SK-N-MC (cell line): ENCODE measurements around the gene TOM1L2.

Experiments
- DNase-seq: peaks from one replicate; pipeline ENCODE4 v3.0.0-alpha.2; 2011; ENCODE audit warnings: low read depth, low spot score
- H3K27ac ChIP-seq: fragments of 200-600 bp; sonication (generic); 2 replicates; pipeline ENCODE4 v1.5.1; 2016; ENCODE audit warnings: mixed run types
- H3K36me3 ChIP-seq: fragments of 200-600 bp; sonication (generic); 2 replicates; pipeline ENCODE4 v1.6.1; 2017; ENCODE audit warnings: antibody characterized with exemption, low read length, mixed read lengths; ENCODE audit not compliant: insufficient read depth
- H3K4me3 ChIP-seq: fragments of 200-600 bp; sonication (generic); 2 replicates; pipeline ENCODE4 v1.5.1; 2016
- H3K9ac ChIP-seq: fragments of 200-600 bp; sonication (generic); 2 replicates; pipeline ENCODE4 v1.8.0; 2017; ENCODE audit warnings: mixed run types, mixed read lengths; ENCODE audit not compliant: insufficient read length
- H3K9me3 ChIP-seq: fragments of 200-600 bp; sonication (generic); 2 replicates; pipeline ENCODE4 v1.6.1; 2017; ENCODE audit warnings: low read depth, mild to moderate bottlenecking, antibody characterized with exemption, low read length, moderate library complexity, mixed read lengths
- EZH2 ChIP-seq: fragments of 200-600 bp; sonication (generic); IDR thresholded peaks from one replicate; pipeline ENCODE4 v1.6.1; 2017; ENCODE audit warnings: antibody characterized with exemption
- FOXP2 ChIP-seq: optimal IDR thresholded peaks from 2 replicates; pipeline ENCODE3; 2011; ENCODE audit warnings: mild to moderate bottlenecking, moderate library complexity; ENCODE audit not compliant: insufficient read depth; ENCODE audit errors: extremely low read length, control extremely low read depth
- POLR2AphosphoS5 ChIP-seq: IDR thresholded peaks from 2 replicates; pipeline ENCODE4 v1.6.1; 2012; ENCODE audit warnings: mild to moderate bottlenecking, low read depth, low read length, borderline replicate concordance

The TOM1L2 gene

GRCh38 chr17:17883801-17884200 is 88.4 kb downstream of the TOM1L2 start:
- H3K36me3 ChIP-seq: no peaks in the 10 kb centered on the region
- H3K27ac ChIP-seq: no peak overlapping the region
- DNase-seq: no peak
- no peaks in the 10 kb centered on the region for H3K9me3 ChIP-seq
- no peak overlapping the region for H3K9ac ChIP-seq
- no peak for TF ChIP-seq FOXP2
- no peak for TF ChIP-seq EZH2
- TF ChIP-seq POLR2AphosphoS5: no peak
- H3K4me3 ChIP-seq: no peak overlapping the region

GRCh38 chr17:17882082-17882581 is 90.1 kb downstream of the TOM1L2 start:
- TF ChIP-seq FOXP2 (no peak), POLR2AphosphoS5 (no peak), EZH2 (no peak)
- no peaks in the 10 kb centered on the region for H3K36me3 ChIP-seq
- no peak for DNase-seq
- no peaks in the 10 kb centered on the region for H3K9me3 ChIP-seq
- H3K9ac ChIP-seq: no peak overlapping the region
- H3K27ac ChIP-seq: no peak overlapping the region
- H3K4me3 ChIP-seq: no peak overlapping the region

- DNase-seq: no peak
- H3K36me3 ChIP-seq: no peaks in the 10 kb centered on the region
- no peak overlapping the region for H3K4me3 ChIP-seq
- TF ChIP-seq FOXP2 (no peak), POLR2AphosphoS5 (no peak), EZH2 (no peak)
- no peaks in the 10 kb centered on the region for H3K9me3 ChIP-seq
- H3K9ac ChIP-seq: no peak overlapping the region
- no peak overlapping the region for H3K27ac ChIP-seq
Observed at GRCh38 chr17:17880577-17881196, 91.5 kb downstream of the TOM1L2 start.

- Histone ChIP-seq H3K9ac (peak overlapping the region; percentile 3), H3K36me3 (no peaks in the 10 kb centered on the region), H3K9me3 (no peaks in the 10 kb centered on the region), H3K4me3 (peak overlapping the region; percentile 53), H3K27ac (peak overlapping the region; percentile 82)
- TF ChIP-seq FOXP2 (no peak), POLR2AphosphoS5 (no peak), EZH2 (no peak)
- no peak for DNase-seq
Observed at GRCh38 chr17:17877529-17878358, 94.5 kb downstream of the TOM1L2 start.

- Histone ChIP-seq H3K36me3 (no peaks in the 10 kb centered on the region), H3K4me3 (peak overlapping the region; percentile 53), H3K27ac (peak overlapping the region; percentile 82), H3K9me3 (no peaks in the 10 kb centered on the region), H3K9ac (peak overlapping the region; percentile 3)
- no peak for DNase-seq
- TF ChIP-seq POLR2AphosphoS5: no peak
- no peak for TF ChIP-seq EZH2
- TF ChIP-seq FOXP2: no peak
Observed at GRCh38 chr17:17876959-17877528, 95.2 kb downstream of the TOM1L2 start.

- Histone ChIP-seq H3K36me3 (no peaks in the 10 kb centered on the region), H3K9me3 (no peaks in the 10 kb centered on the region), H3K4me3 (no peak overlapping the region), H3K27ac (no peak overlapping the region), H3K9ac (no peak overlapping the region)
- no peak for DNase-seq
- TF ChIP-seq POLR2AphosphoS5: no peak
- TF ChIP-seq EZH2: no peak
- TF ChIP-seq FOXP2: no peak
Observed at GRCh38 chr17:17874478-17874877, 97.7 kb downstream of the TOM1L2 start.

GRCh38 chr17:17873450-17873991 is 98.7 kb downstream of the TOM1L2 start:
- no peak overlapping the region for H3K27ac ChIP-seq
- no peaks in the 10 kb centered on the region for H3K36me3 ChIP-seq
- no peak overlapping the region for H3K4me3 ChIP-seq
- no peak overlapping the region for H3K9ac ChIP-seq
- DNase-seq: no peak
- H3K9me3 ChIP-seq: no peaks in the 10 kb centered on the region
- TF ChIP-seq FOXP2: no peak
- no peak for TF ChIP-seq EZH2
- TF ChIP-seq POLR2AphosphoS5: no peak
